Measurements from ENCODE around the gene IMP4.

Gene IMP4

DNA sequence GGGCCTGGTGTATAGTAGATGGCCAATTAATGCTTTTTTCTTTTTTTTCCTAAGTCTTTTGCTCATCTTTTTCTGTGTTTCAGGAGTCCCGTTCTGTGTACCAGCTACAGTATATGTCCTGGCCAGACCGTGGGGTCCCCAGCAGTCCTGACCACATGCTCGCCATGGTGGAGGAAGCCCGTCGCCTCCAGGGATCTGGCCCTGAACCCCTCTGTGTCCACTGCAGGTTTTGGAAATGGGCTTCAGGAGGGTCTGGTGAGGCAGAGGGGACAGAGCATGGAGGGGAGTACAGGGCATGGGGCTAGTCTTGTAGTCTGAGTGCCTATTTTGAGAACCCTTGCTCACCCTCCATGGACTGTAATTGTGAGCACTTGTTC lies 27.3 kb downstream of the IMP4 start:
- Mint-ChIP-seq H3K27ac (no peak overlapping the region), H3K27me3 (ENCODE audit: low read depth) (no peaks in the 10 kb centered on the region), H3K4me1 (peaks cover 9% of the 10 kb centered on the region), H3K4me3 (peak overlapping the region; percentile 51 to 79 (median 66)), H3K36me3 (ENCODE audit: low read depth) (peaks cover 6% of the 10 kb centered on the region), H3K9me3 (peaks cover 2% of the 10 kb centered on the region)
- TF ChIP-seq, protein P1, sequence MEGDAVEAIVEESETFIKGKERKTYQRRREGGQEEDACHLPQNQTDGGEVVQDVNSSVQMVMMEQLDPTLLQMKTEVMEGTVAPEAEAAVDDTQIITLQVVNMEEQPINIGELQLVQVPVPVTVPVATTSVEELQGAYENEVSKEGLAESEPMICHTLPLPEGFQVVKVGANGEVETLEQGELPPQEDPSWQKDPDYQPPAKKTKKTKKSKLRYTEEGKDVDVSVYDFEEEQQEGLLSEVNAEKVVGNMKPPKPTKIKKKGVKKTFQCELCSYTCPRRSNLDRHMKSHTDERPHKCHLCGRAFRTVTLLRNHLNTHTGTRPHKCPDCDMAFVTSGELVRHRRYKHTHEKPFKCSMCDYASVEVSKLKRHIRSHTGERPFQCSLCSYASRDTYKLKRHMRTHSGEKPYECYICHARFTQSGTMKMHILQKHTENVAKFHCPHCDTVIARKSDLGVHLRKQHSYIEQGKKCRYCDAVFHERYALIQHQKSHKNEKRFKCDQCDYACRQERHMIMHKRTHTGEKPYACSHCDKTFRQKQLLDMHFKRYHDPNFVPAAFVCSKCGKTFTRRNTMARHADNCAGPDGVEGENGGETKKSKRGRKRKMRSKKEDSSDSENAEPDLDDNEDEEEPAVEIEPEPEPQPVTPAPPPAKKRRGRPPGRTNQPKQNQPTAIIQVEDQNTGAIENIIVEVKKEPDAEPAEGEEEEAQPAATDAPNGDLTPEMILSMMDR (IDR thresholded peaks at IDR 0.05; ENCODE audit: unreplicated experiment in 3 of 3), result no peak

DNA sequence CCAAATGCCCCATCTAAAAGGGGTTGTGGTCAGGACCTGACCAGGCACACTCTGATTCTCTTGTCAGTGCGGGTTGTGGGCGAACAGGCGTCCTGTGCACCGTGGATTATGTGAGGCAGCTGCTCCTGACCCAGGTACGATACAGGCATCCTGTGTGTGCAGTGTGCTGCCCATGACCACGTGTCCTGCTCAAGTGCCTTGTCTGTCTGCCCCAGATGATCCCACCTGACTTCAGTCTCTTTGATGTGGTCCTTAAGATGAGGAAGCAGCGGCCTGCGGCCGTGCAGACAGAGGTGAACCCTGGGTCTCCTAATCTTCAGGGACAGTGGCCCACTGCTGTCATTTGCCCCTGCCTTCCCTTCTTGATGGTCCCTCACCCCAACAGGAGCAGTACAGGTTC lies 27.8 kb downstream of the IMP4 start:
- Mint-ChIP-seq H3K4me3 (peak overlapping the region; percentile 73 to 94 (median 79)), H3K27ac (peak overlapping the region in 1 of 3 experiments; percentile 9), H3K27me3 (ENCODE audit: low read depth) (no peaks in the 10 kb centered on the region), H3K4me1 (peaks cover 9% of the 10 kb centered on the region), H3K9me3 (peaks cover 2% of the 10 kb centered on the region), H3K36me3 (ENCODE audit: low read depth) (peaks cover 6% of the 10 kb centered on the region)
- TF ChIP-seq, protein P1 (IDR thresholded peaks at IDR 0.05; ENCODE audit: unreplicated experiment in 3 of 3), result no peak

GRCh38 chr2:130371723-130372054 lies 29.0 kb downstream of the IMP4 start:
- peaks cover 11% of the 10 kb centered on the region for H3K36me3 Mint-ChIP-seq (ENCODE audit: low read depth)
- peak overlapping the region; percentile 79 to 84 (median 82) for H3K27ac Mint-ChIP-seq
- TF ChIP-seq, protein P1 (IDR thresholded peaks at IDR 0.05; ENCODE audit: unreplicated experiment in 3 of 3), result no peak

GRCh38 chr2:130372055-130372832 lies 29.5 kb downstream of the IMP4 start:
- peak overlapping the region; percentile 79 to 84 (median 82) for H3K27ac Mint-ChIP-seq
- H3K4me1 Mint-ChIP-seq, result peaks cover 12% of the 10 kb centered on the region
- H3K4me3 Mint-ChIP-seq, result peak overlapping the region; percentile 79 to 94 (median 89)
- peaks cover 11% of the 10 kb centered on the region for H3K36me3 Mint-ChIP-seq (ENCODE audit: low read depth)
- no peaks in the 10 kb centered on the region for H3K27me3 Mint-ChIP-seq (ENCODE audit: low read depth)
- TF ChIP-seq, protein P1 (IDR thresholded peaks at IDR 0.05; ENCODE audit: unreplicated experiment in 3 of 3), result peak; percentile 97 to 99 (median 97)
- H3K9me3 Mint-ChIP-seq, result peaks cover 2% of the 10 kb centered on the region

More at GRCh38 chr2:130371723-130372054, 29.0 kb downstream of the IMP4 start:
- Mint-ChIP-seq H3K9me3 (peaks cover 2% of the 10 kb centered on the region), H3K4me1 (peaks cover 12% of the 10 kb centered on the region), H3K4me3 (peak overlapping the region; percentile 79 to 94 (median 89)), H3K27me3 (ENCODE audit: low read depth) (no peaks in the 10 kb centered on the region)

GRCh38 chr2:130372833-130373807 lies 30.4 kb downstream of the IMP4 start:
- Mint-ChIP-seq H3K4me1 (peaks cover 12% of the 10 kb centered on the region), H3K4me3 (peak overlapping the region; percentile 79 to 94 (median 89)), H3K9me3 (no peaks in the 10 kb centered on the region), H3K36me3 (ENCODE audit: low read depth) (peaks cover 11% of the 10 kb centered on the region), H3K27ac (peak overlapping the region; percentile 34 to 77 (median 47)), H3K27me3 (ENCODE audit: low read depth) (no peaks in the 10 kb centered on the region)
- TF ChIP-seq, protein P1 (IDR thresholded peaks at IDR 0.05; ENCODE audit: unreplicated experiment in 3 of 3), result peak in 1 of 3 experiments; percentile 62

Data from nephron (organoid).